Keratinocyte (primary cell): ENCODE data around the gene PTBP3.

ENCODE experiments used
- EZH2 ChIP-seq: IDR thresholded peaks from one replicate; pipeline ENCODE4 v1.6.1; 2012; ENCODE audit warnings: inconsistent platforms, mild to moderate bottlenecking, low read length, moderate library complexity
- TF ChIP-seq, protein P1 (sequence below), 3 experiments: IDR thresholded peaks in 1 of 3; conservative IDR thresholded peaks in 1 of 3; optimal IDR thresholded peaks in 1 of 3; 2 replicates in 2 of 3; 3 replicates in 1 of 3; pipeline versions ENCODE3 to v1.5.1; 2011; ENCODE audit warnings: low read length in 3 of 3, mild to moderate bottlenecking in 3 of 3, moderate library complexity in 2 of 3, control low read depth in 1 of 3, inconsistent platforms in 1 of 3; ENCODE audit not compliant: insufficient read depth in 2 of 3; ENCODE audit errors: extremely low read depth in 1 of 3

DNA sequence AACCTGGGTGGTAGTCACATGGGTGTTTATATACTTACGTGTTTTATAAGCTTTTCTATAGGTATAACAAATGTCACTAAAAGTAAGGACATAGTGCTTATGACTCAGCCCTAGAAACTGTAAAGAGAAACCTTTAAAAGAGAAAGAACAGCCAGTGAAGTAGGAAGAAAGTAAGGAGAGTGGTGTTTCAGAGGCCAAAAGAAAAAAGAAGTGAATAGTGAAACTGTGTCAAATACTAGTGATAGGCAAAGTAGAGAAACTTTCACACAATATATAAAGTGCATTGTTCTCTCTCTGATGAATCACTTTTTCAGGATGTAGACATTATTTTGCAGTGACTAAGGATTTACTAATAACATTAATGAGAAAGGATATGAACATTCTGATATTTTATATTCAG, 84.1 kb downstream of the PTBP3 start:
- TF ChIP-seq, protein P1, sequence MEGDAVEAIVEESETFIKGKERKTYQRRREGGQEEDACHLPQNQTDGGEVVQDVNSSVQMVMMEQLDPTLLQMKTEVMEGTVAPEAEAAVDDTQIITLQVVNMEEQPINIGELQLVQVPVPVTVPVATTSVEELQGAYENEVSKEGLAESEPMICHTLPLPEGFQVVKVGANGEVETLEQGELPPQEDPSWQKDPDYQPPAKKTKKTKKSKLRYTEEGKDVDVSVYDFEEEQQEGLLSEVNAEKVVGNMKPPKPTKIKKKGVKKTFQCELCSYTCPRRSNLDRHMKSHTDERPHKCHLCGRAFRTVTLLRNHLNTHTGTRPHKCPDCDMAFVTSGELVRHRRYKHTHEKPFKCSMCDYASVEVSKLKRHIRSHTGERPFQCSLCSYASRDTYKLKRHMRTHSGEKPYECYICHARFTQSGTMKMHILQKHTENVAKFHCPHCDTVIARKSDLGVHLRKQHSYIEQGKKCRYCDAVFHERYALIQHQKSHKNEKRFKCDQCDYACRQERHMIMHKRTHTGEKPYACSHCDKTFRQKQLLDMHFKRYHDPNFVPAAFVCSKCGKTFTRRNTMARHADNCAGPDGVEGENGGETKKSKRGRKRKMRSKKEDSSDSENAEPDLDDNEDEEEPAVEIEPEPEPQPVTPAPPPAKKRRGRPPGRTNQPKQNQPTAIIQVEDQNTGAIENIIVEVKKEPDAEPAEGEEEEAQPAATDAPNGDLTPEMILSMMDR (optimal IDR thresholded peaks at IDR 0.05 in 1 of 3, IDR thresholded peaks at IDR 0.05 in 1 of 3, conservative IDR thresholded peaks at IDR 0.05 in 1 of 3; ENCODE audit: extremely low read depth in 1 of 3, insufficient read depth in 2 of 3, low read length in 3 of 3) = no peak
- TF ChIP-seq EZH2 = no peak
